Glomerular visceral epithelial cell (primary cell): ENCODE data around the gene SYDE1.
"Not testable (repeated sequence)": the region's sequence is repeated elsewhere in the genome, so short reads cannot be mapped to it uniquely, and the experiment has no call there.

Experiments
- DNase-seq: peaks from one replicate; pipeline ENCODE4 v3.0.0-alpha.2; 2016; ENCODE audit errors: extremely low spot score

The SYDE1 gene, protein sequence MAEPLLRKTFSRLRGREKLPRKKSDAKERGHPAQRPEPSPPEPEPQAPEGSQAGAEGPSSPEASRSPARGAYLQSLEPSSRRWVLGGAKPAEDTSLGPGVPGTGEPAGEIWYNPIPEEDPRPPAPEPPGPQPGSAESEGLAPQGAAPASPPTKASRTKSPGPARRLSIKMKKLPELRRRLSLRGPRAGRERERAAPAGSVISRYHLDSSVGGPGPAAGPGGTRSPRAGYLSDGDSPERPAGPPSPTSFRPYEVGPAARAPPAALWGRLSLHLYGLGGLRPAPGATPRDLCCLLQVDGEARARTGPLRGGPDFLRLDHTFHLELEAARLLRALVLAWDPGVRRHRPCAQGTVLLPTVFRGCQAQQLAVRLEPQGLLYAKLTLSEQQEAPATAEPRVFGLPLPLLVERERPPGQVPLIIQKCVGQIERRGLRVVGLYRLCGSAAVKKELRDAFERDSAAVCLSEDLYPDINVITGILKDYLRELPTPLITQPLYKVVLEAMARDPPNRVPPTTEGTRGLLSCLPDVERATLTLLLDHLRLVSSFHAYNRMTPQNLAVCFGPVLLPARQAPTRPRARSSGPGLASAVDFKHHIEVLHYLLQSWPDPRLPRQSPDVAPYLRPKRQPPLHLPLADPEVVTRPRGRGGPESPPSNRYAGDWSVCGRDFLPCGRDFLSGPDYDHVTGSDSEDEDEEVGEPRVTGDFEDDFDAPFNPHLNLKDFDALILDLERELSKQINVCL

DNA sequence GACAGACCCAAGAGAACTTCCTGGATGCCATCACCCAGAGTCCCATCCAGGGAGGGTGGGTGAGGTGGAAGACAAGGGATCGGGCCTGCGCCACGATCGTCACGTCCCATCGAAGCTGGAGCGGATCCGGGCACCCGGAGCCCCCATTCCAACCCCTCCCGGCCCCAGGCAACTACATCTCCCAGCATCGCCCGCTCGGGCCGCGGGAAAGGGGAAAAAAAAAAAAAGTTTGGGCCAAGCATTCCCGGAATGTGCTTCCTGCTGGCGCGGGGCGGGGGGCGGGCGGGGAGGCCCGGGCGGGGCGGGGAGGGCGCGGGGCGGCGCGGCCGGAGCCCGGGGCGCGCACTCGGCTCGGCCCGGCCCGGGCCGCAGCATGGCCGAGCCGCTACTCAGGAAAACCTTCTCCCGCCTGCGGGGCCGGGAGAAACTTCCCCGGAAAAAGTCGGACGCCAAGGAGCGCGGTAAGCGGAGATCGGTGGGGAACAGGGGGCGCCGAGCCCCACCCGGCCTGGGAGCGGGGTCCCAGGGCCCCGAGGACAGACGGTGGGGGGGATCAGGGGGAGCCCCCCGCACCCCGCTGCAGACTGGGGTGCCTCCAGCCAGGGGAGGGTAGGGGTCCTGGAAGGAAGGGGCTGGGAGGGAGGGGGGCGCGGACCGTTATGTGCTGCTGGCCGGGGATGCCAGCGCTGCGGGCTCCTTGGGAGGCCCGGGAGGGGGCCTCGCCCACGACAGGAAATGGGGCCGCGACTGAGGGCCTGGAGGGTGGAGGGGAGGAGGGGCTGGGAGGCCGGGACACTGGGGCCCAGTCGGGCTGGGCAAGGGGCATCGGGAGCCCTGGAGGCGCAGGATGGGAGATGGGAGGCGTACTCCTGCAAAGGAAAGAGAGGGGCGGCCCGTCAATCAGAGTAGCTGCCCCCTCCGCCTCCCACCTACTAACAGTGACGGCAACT is at the start of gene SYDE1:
TSS of gene SYDE1 (plus strand) at position 341 of the 950 bp plus-strand sequence. CDS start at position 374, 33 bp downstream.
- DNase-seq, result peak; percentile 85

- DNase-seq, result no peak
These were observed 45.2 kb upstream of the SYDE1 start for GRCh38 chr19:15062036-15062435.

GRCh38 chr19:15070386-15070785 is 36.8 kb upstream of the SYDE1 start:
- not testable (repeated sequence) for DNase-seq

GRCh38 chr19:15072930-15073647 is 34.1 kb upstream of the SYDE1 start:
- DNase-seq, result no peak

DNA sequence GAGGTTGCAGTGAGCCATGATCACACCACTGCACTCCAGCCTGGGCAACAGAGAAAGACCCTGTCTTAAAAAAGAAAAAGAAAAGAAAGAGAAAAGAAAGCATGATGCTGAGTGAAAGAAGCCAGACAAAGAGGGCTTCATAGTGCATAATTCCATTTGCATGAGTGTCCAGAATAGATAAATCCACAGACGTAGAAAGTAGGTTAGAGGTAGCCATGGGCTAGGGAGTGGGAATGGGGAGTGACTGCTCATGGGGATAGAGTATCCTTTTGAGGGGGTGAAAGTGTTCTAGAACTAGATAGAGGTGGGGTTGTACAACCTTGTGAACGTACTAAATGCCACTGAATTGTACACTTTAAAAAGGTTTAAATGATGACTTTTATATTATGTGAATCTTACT is 32.8 kb upstream of the SYDE1 start:
- no peak for DNase-seq

- no peak for DNase-seq
These were observed 31.4 kb upstream of the SYDE1 start for GRCh38 chr19:15075806-15076205.

- not testable (repeated sequence) for DNase-seq
These were observed 27.2 kb upstream of the SYDE1 start for GRCh38 chr19:15080002-15080401.

DNA sequence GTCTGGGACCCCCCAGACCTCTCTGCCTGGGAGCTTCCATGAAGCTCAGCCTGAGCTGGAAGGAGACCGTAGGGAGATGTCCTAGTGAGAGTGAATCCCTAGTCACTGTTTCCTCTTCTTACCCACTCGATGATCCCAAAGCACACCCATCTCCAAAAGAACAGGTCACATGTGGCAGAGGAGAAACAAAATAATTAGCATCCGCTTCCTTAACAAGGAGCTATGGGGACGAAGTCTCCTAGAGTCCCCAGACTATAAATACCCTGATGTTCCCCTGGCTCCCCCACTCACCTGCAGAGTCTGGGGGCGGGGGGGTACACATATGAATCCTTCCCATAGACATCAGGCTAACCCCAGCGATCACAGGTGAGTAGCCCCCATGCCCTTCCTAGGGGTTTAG is 25.3 kb upstream of the SYDE1 start, which contains the start of gene OR1I1:
TSS of gene OR1I1 (plus strand) at position 301 of the 400 bp plus-strand sequence. CDS start 4,855 bp downstream, outside the sequence.
- no peak for DNase-seq

DNA sequence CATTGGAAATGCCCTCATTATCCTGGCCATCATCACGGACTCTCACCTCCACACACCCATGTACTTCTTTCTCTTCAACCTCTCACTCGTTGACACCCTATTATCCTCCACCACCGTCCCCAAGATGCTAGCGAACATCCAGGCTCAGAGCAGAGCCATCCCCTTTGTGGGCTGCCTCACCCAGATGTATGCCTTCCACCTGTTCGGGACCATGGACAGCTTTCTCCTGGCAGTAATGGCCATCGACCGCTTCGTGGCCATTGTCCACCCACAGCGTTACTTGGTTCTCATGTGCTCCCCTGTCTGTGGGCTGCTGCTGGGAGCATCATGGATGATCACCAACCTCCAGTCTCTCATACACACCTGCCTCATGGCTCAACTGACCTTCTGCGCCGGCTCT is 20.0 kb upstream of the SYDE1 start:
- no peak for DNase-seq

- DNase-seq, result peak; percentile 75
These were observed 15.1 kb upstream of the SYDE1 start for GRCh38 chr19:15091918-15092753.

DNA sequence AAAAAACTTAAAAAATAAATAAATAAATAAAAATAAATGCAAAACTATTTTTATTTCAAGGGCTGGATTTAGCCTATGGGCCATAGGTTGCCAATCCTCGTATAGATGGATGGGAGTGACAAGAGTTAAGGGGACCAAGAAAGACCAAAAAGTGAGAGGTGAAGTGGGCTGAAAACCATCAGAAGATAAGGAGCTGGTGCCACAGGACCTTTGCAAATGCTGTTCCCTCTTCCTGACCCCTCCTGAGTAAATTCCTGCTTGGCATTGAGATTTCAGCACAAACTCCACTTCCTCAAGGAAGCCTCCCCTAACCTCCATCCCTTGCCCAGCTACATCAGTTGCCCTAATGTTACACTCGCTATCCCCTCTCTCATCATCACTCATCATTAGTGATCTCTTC is 14.2 kb upstream of the SYDE1 start:
- no peak for DNase-seq

DNA sequence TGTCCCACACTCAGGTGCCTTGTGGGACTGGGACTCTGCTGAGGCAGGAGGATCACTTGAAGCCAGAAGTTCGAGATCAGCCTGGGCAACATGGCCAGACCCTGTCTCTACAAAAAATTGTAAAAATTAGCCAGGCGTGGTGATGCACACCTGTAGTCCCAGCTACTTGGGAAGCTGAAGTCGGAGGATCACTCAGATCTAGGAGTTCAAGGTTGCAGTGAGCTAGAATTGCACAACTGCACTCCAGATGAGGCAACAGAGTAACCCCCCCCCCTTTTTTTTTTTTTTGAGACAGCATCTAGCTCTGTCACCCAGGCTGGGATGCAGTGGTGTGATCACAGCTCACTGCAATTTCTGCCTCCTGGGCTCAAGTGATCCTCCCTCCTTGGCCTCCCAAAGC is 11.0 kb upstream of the SYDE1 start:
- no peak for DNase-seq

- not testable (repeated sequence) for DNase-seq
These were observed 9.2 kb upstream of the SYDE1 start for GRCh38 chr19:15097980-15098379.

- DNase-seq, result no peak
These were observed 8.7 kb upstream of the SYDE1 start for GRCh38 chr19:15098460-15098859.

DNA sequence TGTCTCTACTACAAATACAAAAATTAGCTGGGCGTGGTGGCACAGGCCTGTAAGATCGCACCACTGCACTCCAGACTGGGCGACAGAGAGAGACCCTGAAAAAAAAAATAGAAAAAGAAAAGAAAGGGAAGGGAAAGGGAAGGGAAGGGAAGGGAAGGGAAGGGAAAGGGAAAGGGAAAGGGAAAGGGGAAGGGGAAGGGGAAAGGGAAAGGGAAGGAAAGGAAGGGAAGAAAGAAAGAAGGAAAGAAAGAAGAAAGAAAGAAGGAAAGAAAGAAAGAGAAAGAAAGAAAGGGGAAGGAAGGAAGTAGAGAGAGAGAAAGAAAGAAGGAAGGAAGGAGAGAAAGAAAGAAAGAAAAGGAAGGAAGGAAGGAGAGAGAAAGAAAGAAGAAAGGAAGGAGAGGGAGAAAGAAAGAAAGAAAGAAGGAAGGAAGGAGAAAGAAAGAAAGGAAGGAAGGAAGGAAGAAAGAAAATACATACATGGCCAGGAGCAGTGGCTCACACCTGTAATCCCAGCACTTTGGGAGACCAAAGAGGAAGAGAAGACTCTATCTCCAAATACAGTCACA is 8.1 kb upstream of the SYDE1 start:
- DNase-seq, result no peak

DNA sequence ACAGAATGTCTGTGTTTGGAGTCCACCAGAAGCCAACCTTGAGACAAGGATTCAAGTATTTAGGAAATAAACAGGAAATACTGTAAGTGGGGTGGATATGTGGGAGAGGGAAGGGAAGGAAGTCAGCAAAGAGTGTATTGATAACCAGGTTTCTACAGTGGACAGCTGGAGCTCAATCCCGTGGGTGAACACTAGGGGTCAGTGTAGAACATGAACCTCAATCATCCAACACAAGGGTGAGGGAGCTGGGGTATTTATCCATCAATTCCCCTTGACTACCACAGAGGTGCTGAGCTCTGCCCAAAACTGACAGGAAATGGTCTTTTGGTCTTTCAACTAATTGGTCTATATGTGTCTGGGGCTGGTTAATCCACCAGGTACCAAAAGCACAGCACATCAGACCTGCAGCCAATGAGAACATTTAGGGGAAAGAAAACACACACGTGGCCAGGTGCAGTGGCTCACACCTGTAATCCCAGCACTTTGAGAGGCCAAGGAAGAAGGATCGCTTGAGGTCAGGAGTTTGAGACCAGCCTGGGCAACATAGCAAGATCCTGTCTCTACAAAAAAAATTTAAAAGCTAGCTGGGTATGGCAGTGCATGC is 5.6 kb upstream of the SYDE1 start:
- DNase-seq, result peak; percentile 41

GRCh38 chr19:15104003-15104402 is 3.2 kb upstream of the SYDE1 start:
- DNase-seq, result no peak

GRCh38 chr19:15104411-15104810 is 2.8 kb upstream of the SYDE1 start:
- no peak for DNase-seq

- DNase-seq, result no peak
These were observed 2.2 kb upstream of the SYDE1 start for GRCh38 chr19:15105044-15105443.
